Liver (tissue), 9 donors: Measurements from ENCODE around the gene CTDSP2. TPM values are rescaled to one million over a fixed set of nuclear protein-coding genes. Genes with fewer than 3 reads are reported as not detected.

Source experiments
- DNase-seq: peaks from one replicate; pipeline ENCODE4 v3.0.0-alpha.2; 2017; ENCODE audit warnings: low spot score
- H3K27ac ChIP-seq, 2 donors: one replicate each; pipeline ENCODE4 v1.7.0; 2013; ENCODE audit warnings: inconsistent platforms in 2 of 2, low read length in 2 of 2, control low read depth in 1 of 2, low read depth in 1 of 2, mild to moderate bottlenecking in 1 of 2
- H3K27me3 ChIP-seq, 4 donors: one replicate each; pipeline versions ENCODE4 v1.6.1 to v1.7.0; 2013; ENCODE audit warnings: low read length in 3 of 4, inconsistent platforms in 1 of 4, mild to moderate bottlenecking in 1 of 4, moderate library complexity in 1 of 4; ENCODE audit not compliant: control insufficient read depth in 4 of 4, insufficient read depth in 4 of 4
- H3K36me3 ChIP-seq, 4 donors: one replicate each; pipeline versions ENCODE4 v1.6.1 to v1.7.0; 2013; ENCODE audit warnings: low read length in 3 of 4, mild to moderate bottlenecking in 3 of 4, low read depth in 1 of 4, moderate library complexity in 1 of 4; ENCODE audit not compliant: control insufficient read depth in 4 of 4, insufficient read depth in 3 of 4
- H3K4me1 ChIP-seq, 4 donors: one replicate each; pipeline versions ENCODE4 v1.6.1 to v1.7.0; 2013; ENCODE audit warnings: low read length in 3 of 4, mild to moderate bottlenecking in 3 of 4, moderate library complexity in 1 of 4; ENCODE audit not compliant: control insufficient read depth in 4 of 4, insufficient read depth in 4 of 4
- H3K4me3 ChIP-seq, 3 donors: one replicate each; pipeline versions ENCODE4 v1.6.1 to v1.7.0; 2013; ENCODE audit warnings: low read length in 3 of 3, control low read depth in 1 of 3, low read depth in 1 of 3, mild to moderate bottlenecking in 1 of 3
- H3K9ac ChIP-seq, 2 donors: one replicate each; pipeline ENCODE4 v1.7.0; 2013; ENCODE audit warnings: low read length in 2 of 2, mild to moderate bottlenecking in 2 of 2, moderate library complexity in 2 of 2, control low read depth in 1 of 2, low read depth in 1 of 2
- H3K9me3 ChIP-seq, 4 donors: one replicate each; pipeline versions ENCODE4 v1.6.1 to v1.7.0; 2013; ENCODE audit warnings: low read length in 3 of 4; ENCODE audit not compliant: control insufficient read depth in 4 of 4
- CTCF ChIP-seq: fragments of 150-350 bp; IDR thresholded peaks from 2 replicates; pipeline ENCODE4 v1.5.1; 2017; ENCODE audit warnings: improper control_type of control experiment, low read depth, low read length; ENCODE audit not compliant: missing input control
- EGR1 ChIP-seq, 2 donors: IDR thresholded peaks; 2 replicates each; pipeline ENCODE4 v1.6.1; 2016 to 2018; ENCODE audit warnings: antibody characterized with exemption in 2 of 2, low read depth in 2 of 2
- FOXA1 ChIP-seq: IDR thresholded peaks from 2 replicates; pipeline ENCODE4 v1.6.1; 2016; ENCODE audit warnings: antibody characterized with exemption
- FOXA2 ChIP-seq: IDR thresholded peaks from 2 replicates; pipeline ENCODE4 v1.6.1; 2016; ENCODE audit warnings: antibody characterized with exemption
- HNF4A ChIP-seq, 2 donors: conservative IDR thresholded peaks; 2 replicates each; pipeline ENCODE4 v1.6.1; 2016; ENCODE audit warnings: antibody characterized with exemption in 2 of 2, mild to moderate bottlenecking in 2 of 2
- JUND ChIP-seq, 2 donors: IDR thresholded peaks; 2 replicates each; pipeline ENCODE4 v1.6.1; 2016; ENCODE audit warnings: antibody characterized with exemption in 2 of 2
- SP1 ChIP-seq: IDR thresholded peaks from 2 replicates; pipeline ENCODE4 v1.6.1; 2018; ENCODE audit warnings: antibody characterized with exemption, mild to moderate bottlenecking
- YY1 ChIP-seq: IDR thresholded peaks from 2 replicates; pipeline ENCODE4 v1.6.1; 2016; ENCODE audit warnings: antibody characterized with exemption, mild to moderate bottlenecking
- WGBS: extraction: QIAGEN DNeasy Blood & Tissue Kit; methylation state at CpG from one replicate; pipeline ENCODE4 v1.1.7; 2013; 5-methylcytosine and 5-hydroxymethylcytosine counted together
- polyA plus RNA-seq, 2 donors: library from polyadenylated mRNA; stranded (reverse) in 1 of 2; unstranded in 1 of 2; fragments of 200-250 nt in 1 of 2; fragments of >200 nt in 1 of 2; fragmentation: Nextera tagmentation in 1 of 2; extraction: Ambion mirVana in 1 of 2; gene quantifications; one replicate each; pipeline versions ENCODE4 v1.2.1 to v1.2.3, GENCODE V29; 2013 to 2015
- total RNA-seq, 2 donors: library from RNA; depleted of rRNA; stranded (reverse); fragments of >200 nt; gene quantifications; one replicate each; pipeline ENCODE4 v1.2.3, GENCODE V29; 2014
- TF ChIP-seq, protein P1 (sequence below): IDR thresholded peaks from 2 replicates; pipeline ENCODE4 v1.6.1; 2016; ENCODE audit warnings: antibody characterized with exemption, mild to moderate bottlenecking
- TF ChIP-seq, protein P2 (sequence below): IDR thresholded peaks from 2 replicates; pipeline ENCODE4 v1.6.1; 2016; ENCODE audit warnings: antibody characterized with exemption
- donor health status: healthy.
- donor health status: healthy.
- donor health status: healthy.
- donor health status: healthy.
- donor health status: healthy.

Gene CTDSP2
- total and polyA plus RNA-seq, 4 donors, result 20.1 to 60.9 (median 43.7) TPM

- no peaks in the 10 kb centered on the region for H3K9me3 ChIP-seq
- H3K36me3 ChIP-seq, result no peaks in the 10 kb centered on the region
- no peaks in the 10 kb centered on the region for H3K27me3 ChIP-seq
- no peak for DNase-seq
- peak overlapping the region in 1 of 3 donors; percentile 4 for H3K4me3 ChIP-seq
- H3K27ac ChIP-seq, result peak overlapping the region in 1 of 2 donors; percentile 5
- WGBS, result 57% methylated on average over 14 of the region's 14 CpGs
- H3K9ac ChIP-seq, result no peak overlapping the region
- TF ChIP-seq YY1 (no peak), JUND (IDR thresholded peaks at IDR 0.05) (no peak)
- H3K4me1 ChIP-seq, result peaks cover 33 to 74% (median 69%) of the 10 kb centered on the region in 4 donors
Measured at GRCh38 chr12:57842342-57843294, 3.9 kb downstream of the CTDSP2 start.

GRCh38 chr12:57841445-57841844 is 5.1 kb downstream of the CTDSP2 start:
- TF ChIP-seq SP1 (no peak), FOXA2 (no peak), FOXA1 (no peak), HNF4A (conservative IDR thresholded peaks at IDR 0.05) (peak in 1 of 2 donors; percentile 4)
- TF ChIP-seq, protein P1, sequence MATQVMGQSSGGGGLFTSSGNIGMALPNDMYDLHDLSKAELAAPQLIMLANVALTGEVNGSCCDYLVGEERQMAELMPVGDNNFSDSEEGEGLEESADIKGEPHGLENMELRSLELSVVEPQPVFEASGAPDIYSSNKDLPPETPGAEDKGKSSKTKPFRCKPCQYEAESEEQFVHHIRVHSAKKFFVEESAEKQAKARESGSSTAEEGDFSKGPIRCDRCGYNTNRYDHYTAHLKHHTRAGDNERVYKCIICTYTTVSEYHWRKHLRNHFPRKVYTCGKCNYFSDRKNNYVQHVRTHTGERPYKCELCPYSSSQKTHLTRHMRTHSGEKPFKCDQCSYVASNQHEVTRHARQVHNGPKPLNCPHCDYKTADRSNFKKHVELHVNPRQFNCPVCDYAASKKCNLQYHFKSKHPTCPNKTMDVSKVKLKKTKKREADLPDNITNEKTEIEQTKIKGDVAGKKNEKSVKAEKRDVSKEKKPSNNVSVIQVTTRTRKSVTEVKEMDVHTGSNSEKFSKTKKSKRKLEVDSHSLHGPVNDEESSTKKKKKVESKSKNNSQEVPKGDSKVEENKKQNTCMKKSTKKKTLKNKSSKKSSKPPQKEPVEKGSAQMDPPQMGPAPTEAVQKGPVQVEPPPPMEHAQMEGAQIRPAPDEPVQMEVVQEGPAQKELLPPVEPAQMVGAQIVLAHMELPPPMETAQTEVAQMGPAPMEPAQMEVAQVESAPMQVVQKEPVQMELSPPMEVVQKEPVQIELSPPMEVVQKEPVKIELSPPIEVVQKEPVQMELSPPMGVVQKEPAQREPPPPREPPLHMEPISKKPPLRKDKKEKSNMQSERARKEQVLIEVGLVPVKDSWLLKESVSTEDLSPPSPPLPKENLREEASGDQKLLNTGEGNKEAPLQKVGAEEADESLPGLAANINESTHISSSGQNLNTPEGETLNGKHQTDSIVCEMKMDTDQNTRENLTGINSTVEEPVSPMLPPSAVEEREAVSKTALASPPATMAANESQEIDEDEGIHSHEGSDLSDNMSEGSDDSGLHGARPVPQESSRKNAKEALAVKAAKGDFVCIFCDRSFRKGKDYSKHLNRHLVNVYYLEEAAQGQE, result no peak
- TF ChIP-seq, protein P2, sequence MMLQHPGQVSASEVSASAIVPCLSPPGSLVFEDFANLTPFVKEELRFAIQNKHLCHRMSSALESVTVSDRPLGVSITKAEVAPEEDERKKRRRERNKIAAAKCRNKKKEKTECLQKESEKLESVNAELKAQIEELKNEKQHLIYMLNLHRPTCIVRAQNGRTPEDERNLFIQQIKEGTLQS, result no peak
- H3K36me3 ChIP-seq, result no peaks in the 10 kb centered on the region
- H3K4me3 ChIP-seq, result no peak overlapping the region
- H3K27ac ChIP-seq, result no peak overlapping the region
- H3K9ac ChIP-seq, result no peak overlapping the region
- 54% methylated on average over 4 of the region's 4 CpGs for WGBS
- H3K9me3 ChIP-seq, result no peaks in the 10 kb centered on the region
- no peaks in the 10 kb centered on the region for H3K27me3 ChIP-seq
- H3K4me1 ChIP-seq, result peaks cover 40 to 83% (median 79%) of the 10 kb centered on the region in 4 donors
- DNase-seq, result no peak

- WGBS, result 47% methylated on average over 3 of the region's 3 CpGs
- TF ChIP-seq CTCF (no peak), YY1 (no peak), EGR1 (IDR thresholded peaks at IDR 0.05; ENCODE audit: low read depth in 2 of 2) (no peak), SP1 (no peak), FOXA2 (no peak)
- no peak overlapping the region for H3K9ac ChIP-seq
Measured at GRCh38 chr12:57840726-57841125, 5.8 kb downstream of the CTDSP2 start.

More at GRCh38 chr12:57840726-57841125, 5.8 kb downstream of the CTDSP2 start:
- H3K27me3 ChIP-seq, result no peaks in the 10 kb centered on the region
- H3K27ac ChIP-seq, result peak overlapping the region in 1 of 2 donors; percentile 47
- no peaks in the 10 kb centered on the region for H3K9me3 ChIP-seq
- DNase-seq, result no peak
- H3K4me3 ChIP-seq, result no peak overlapping the region
- peaks cover 42 to 91% (median 86%) of the 10 kb centered on the region in 4 donors for H3K4me1 ChIP-seq
- H3K36me3 ChIP-seq, result no peaks in the 10 kb centered on the region
